NCI-H1436 (cell line): Measurements from ENCODE around the gene CTSL.

Experiments
- DNase-seq: peaks from one replicate; lab custom pipeline; 2025; lab: John Stamatoyannopoulos, UW

The CTSL gene

GRCh38 chr9:87725900-87726709, at the start of gene CTSL:
Gene CTSL (plus strand): TSS chr9:87726119. CDS start chr9:87727604, 1,485 bp downstream.
- DNase-seq, result no peak

GRCh38 chr9:87676976-87677775, 48.7 kb upstream of the CTSL start:
- DNase-seq, result no peak

GRCh38 chr9:87677776-87678587, 47.9 kb upstream of the CTSL start:
- DNase-seq, result no peak

- DNase-seq, result peak; percentile 6
These were observed 47.1 kb upstream of the CTSL start for GRCh38 chr9:87678650-87679355.

- DNase-seq, result no peak
These were observed 44.5 kb upstream of the CTSL start for GRCh38 chr9:87681271-87682061.

GRCh38 chr9:87682085-87682484, 43.8 kb upstream of the CTSL start:
- no peak for DNase-seq

GRCh38 chr9:87682618-87683017, 43.3 kb upstream of the CTSL start:
- DNase-seq, result no peak

- DNase-seq, result no peak
These were observed 41.9 kb upstream of the CTSL start for GRCh38 chr9:87683751-87684626.

GRCh38 chr9:87684627-87685219, 41.2 kb upstream of the CTSL start:
- no peak for DNase-seq

GRCh38 chr9:87685441-87685840, 40.5 kb upstream of the CTSL start:
- DNase-seq, result no peak

GRCh38 chr9:87685871-87686519, 39.9 kb upstream of the CTSL start:
- no peak for DNase-seq

GRCh38 chr9:87686520-87687090, 39.3 kb upstream of the CTSL start:
- DNase-seq, result no peak

GRCh38 chr9:87687207-87687606, 38.7 kb upstream of the CTSL start:
- DNase-seq, result no peak

- DNase-seq, result no peak
These were observed 31.6 kb upstream of the CTSL start for GRCh38 chr9:87694236-87694755.

- DNase-seq, result no peak
These were observed 30.4 kb upstream of the CTSL start for GRCh38 chr9:87695523-87695922.

- no peak for DNase-seq
These were observed 29.3 kb upstream of the CTSL start for GRCh38 chr9:87696641-87697040.

GRCh38 chr9:87698069-87698809, 27.7 kb upstream of the CTSL start:
- DNase-seq, result no peak

GRCh38 chr9:87699835-87700234, 26.1 kb upstream of the CTSL start:
- no peak for DNase-seq
